ENCODE measurements around the gene PVRIG.
"Not testable (repeated sequence)": the region's sequence is repeated elsewhere in the genome, so short reads cannot be mapped to it uniquely, and the experiment has no call there.

The PVRIG gene

DNA sequence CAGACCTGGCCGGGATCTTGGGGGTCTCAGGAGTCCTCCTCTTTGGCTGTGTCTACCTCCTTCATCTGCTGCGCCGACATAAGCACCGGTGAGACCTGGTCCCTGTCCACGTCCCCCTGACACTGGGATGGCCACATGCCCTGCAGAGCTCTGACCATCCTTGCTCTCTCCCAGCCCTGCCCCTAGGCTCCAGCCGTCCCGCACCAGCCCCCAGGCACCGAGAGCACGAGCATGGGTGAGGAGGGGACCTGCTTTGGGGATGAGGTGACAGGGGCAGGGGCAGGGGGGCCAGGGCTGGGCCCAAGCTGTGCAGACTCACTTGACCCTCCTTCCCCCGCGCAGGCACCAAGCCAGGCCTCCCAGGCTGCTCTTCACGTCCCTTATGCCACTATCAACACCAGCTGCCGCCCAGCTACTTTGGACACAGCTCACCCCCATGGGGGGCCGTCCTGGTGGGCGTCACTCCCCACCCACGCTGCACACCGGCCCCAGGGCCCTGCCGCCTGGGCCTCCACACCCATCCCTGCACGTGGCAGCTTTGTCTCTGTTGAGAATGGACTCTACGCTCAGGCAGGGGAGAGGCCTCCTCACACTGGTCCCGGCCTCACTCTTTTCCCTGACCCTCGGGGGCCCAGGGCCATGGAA, 959 bp downstream of the PVRIG start:
- H3K9me3 ChIP-seq (replicated peaks; ENCODE audit: low read length), result no peaks in the 10 kb centered on the region
- no peaks in the 10 kb centered on the region for H3K4me1 ChIP-seq (ENCODE audit: control insufficient read depth, insufficient read depth, low read length)
- H3K4me3 ChIP-seq (ENCODE audit: low read length), result no peak overlapping the region
- H3K9ac ChIP-seq (ENCODE audit: low read depth, low read length), result no peak overlapping the region
- H3K27me3 ChIP-seq (ENCODE audit: control insufficient read depth, insufficient read depth, low read length), result no peaks in the 10 kb centered on the region
- H3K4me2 ChIP-seq (ENCODE audit: low read length), result no peak overlapping the region
- no peaks in the 10 kb centered on the region for H3K36me3 ChIP-seq (ENCODE audit: insufficient read depth, low read length)

GRCh38 chr7:100221231-100221718, 1.5 kb downstream of the PVRIG start:
- Histone ChIP-seq H3K9me3 (replicated peaks; ENCODE audit: low read length) (no peaks in the 10 kb centered on the region), H3K9ac (ENCODE audit: low read depth, low read length) (no peak overlapping the region), H3K4me3 (ENCODE audit: low read length) (no peak overlapping the region), H3K4me2 (ENCODE audit: low read length) (no peak overlapping the region), H3K27me3 (ENCODE audit: control insufficient read depth, insufficient read depth, low read length) (no peaks in the 10 kb centered on the region), H3K4me1 (ENCODE audit: control insufficient read depth, insufficient read depth, low read length) (no peaks in the 10 kb centered on the region), H3K36me3 (ENCODE audit: insufficient read depth, low read length) (no peaks in the 10 kb centered on the region)

GRCh38 chr7:100221767-100222444, 2.2 kb downstream of the PVRIG start:
- Histone ChIP-seq H3K36me3 (ENCODE audit: insufficient read depth, low read length) (no peaks in the 10 kb centered on the region), H3K4me1 (ENCODE audit: control insufficient read depth, insufficient read depth, low read length) (no peaks in the 10 kb centered on the region), H3K9ac (ENCODE audit: low read depth, low read length) (no peak overlapping the region), H3K9me3 (replicated peaks; ENCODE audit: low read length) (no peaks in the 10 kb centered on the region), H3K27me3 (ENCODE audit: control insufficient read depth, insufficient read depth, low read length) (no peaks in the 10 kb centered on the region), H3K4me3 (ENCODE audit: low read length) (no peak overlapping the region), H3K4me2 (ENCODE audit: low read length) (no peak overlapping the region)

- H3K4me1 ChIP-seq (ENCODE audit: control insufficient read depth, insufficient read depth, low read length), result no peaks in the 10 kb centered on the region
- no peak overlapping the region for H3K4me3 ChIP-seq (ENCODE audit: low read length)
- no peaks in the 10 kb centered on the region for H3K36me3 ChIP-seq (ENCODE audit: insufficient read depth, low read length)
- no peak overlapping the region for H3K9ac ChIP-seq (ENCODE audit: low read depth, low read length)
- H3K9me3 ChIP-seq (replicated peaks; ENCODE audit: low read length), result no peaks in the 10 kb centered on the region
- no peaks in the 10 kb centered on the region for H3K27me3 ChIP-seq (ENCODE audit: control insufficient read depth, insufficient read depth, low read length)
- H3K4me2 ChIP-seq (ENCODE audit: low read length), result no peak overlapping the region
These were observed 2.8 kb downstream of the PVRIG start for GRCh38 chr7:100222445-100223132.

GRCh38 chr7:100223376-100223927, 3.7 kb downstream of the PVRIG start:
- H3K4me2 ChIP-seq (ENCODE audit: low read length); H3K4me3 ChIP-seq (ENCODE audit: low read length); H3K27me3 ChIP-seq (ENCODE audit: control insufficient read depth, insufficient read depth, low read length); H3K9ac ChIP-seq (ENCODE audit: low read depth, low read length); H3K4me1 ChIP-seq (ENCODE audit: control insufficient read depth, insufficient read depth, low read length); H3K9me3 ChIP-seq (replicated peaks; ENCODE audit: low read length); H3K36me3 ChIP-seq (ENCODE audit: insufficient read depth, low read length): not testable (repeated sequence)

GRCh38 chr7:100224891-100225290, 5.1 kb downstream of the PVRIG start:
- not testable (repeated sequence) for H3K27me3 ChIP-seq (ENCODE audit: control insufficient read depth, insufficient read depth, low read length); H3K4me3 ChIP-seq (ENCODE audit: low read length); H3K36me3 ChIP-seq (ENCODE audit: insufficient read depth, low read length); H3K4me2 ChIP-seq (ENCODE audit: low read length); H3K9ac ChIP-seq (ENCODE audit: low read depth, low read length); H3K9me3 ChIP-seq (replicated peaks; ENCODE audit: low read length); H3K4me1 ChIP-seq (ENCODE audit: control insufficient read depth, insufficient read depth, low read length)

DNA sequence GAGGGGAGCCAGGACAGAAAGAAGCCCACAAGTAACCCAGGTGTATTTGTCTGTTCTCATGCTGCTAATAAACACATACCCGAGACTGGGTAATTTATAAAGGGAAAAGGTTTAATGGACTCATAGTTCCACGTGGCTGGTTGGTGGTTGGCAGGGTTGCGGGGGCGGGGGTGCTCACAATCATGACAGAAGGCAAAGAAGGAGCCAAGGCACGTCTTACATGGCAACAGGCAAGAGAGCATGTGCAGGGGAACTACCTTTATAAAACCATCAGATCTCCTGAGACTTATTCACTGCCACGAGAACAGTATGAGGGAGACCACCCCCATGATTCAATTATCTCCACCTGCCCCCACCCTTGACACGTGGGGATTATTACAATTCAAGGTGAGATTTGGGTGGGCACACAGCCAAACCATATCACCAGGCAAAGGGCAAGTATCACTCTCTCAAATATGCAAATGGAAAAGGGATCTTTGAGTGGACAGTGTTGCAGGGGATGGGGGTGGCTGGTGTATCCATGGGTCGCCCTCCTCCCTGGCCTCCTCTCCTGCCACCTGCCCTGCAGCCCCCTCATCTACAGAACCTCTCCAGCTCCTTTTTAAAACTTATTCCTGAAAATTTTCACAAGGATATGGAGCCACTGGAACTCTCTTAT, 15.0 kb downstream of the PVRIG start:
- H3K4me2 ChIP-seq (ENCODE audit: low read length); H3K9me3 ChIP-seq (replicated peaks; ENCODE audit: low read length); H3K27me3 ChIP-seq (ENCODE audit: control insufficient read depth, insufficient read depth, low read length); H3K36me3 ChIP-seq (ENCODE audit: insufficient read depth, low read length); H3K4me3 ChIP-seq (ENCODE audit: low read length); H3K9ac ChIP-seq (ENCODE audit: low read depth, low read length); H3K4me1 ChIP-seq (ENCODE audit: control insufficient read depth, insufficient read depth, low read length): not testable (repeated sequence)

DNA sequence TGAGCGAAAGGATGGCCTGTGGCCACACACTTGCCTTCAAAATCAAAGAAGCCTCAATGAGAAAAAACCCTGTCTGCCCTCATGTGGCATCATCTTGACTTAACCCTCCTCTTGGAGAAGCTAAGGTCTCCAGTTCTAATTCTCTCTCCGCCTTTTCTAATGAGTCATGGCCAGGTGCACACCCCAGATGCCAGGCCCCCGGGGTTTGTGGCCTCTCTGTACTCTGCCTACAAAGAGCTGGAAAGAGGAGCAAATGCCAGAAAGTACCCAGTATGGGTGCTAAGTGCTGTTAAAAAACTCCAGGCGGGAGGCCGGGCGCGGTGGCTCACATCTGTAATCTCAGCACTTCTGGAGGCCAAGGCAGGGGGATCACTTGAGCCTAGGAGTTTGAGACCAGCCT, 20.2 kb downstream of the PVRIG start:
- not testable (repeated sequence) for H3K4me1 ChIP-seq (ENCODE audit: control insufficient read depth, insufficient read depth, low read length); H3K36me3 ChIP-seq (ENCODE audit: insufficient read depth, low read length); H3K9me3 ChIP-seq (replicated peaks; ENCODE audit: low read length); H3K4me2 ChIP-seq (ENCODE audit: low read length); H3K4me3 ChIP-seq (ENCODE audit: low read length); H3K9ac ChIP-seq (ENCODE audit: low read depth, low read length); H3K27me3 ChIP-seq (ENCODE audit: control insufficient read depth, insufficient read depth, low read length)

DNA sequence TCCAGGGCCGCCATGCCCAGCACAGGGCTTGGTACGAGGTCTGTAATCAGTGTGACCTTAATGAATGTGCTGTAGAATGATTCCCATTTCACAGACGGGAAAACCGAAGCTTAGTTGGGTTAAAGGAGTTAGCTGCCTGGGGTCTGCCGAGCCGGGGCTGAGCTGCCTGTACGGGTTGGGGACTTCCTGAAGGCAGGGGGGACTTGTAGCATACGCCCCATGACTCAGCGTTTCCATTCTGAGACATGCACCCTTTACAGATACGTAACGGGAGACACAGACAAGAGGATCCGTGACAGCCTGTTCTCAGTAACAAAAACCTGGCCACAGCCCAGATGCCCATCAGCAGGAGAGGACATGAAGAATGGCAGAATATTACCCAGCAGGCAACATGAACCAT, 23.6 kb downstream of the PVRIG start:
- not testable (repeated sequence) for H3K4me2 ChIP-seq (ENCODE audit: low read length); H3K27me3 ChIP-seq (ENCODE audit: control insufficient read depth, insufficient read depth, low read length); H3K4me3 ChIP-seq (ENCODE audit: low read length); H3K4me1 ChIP-seq (ENCODE audit: control insufficient read depth, insufficient read depth, low read length); H3K9me3 ChIP-seq (replicated peaks; ENCODE audit: low read length); H3K36me3 ChIP-seq (ENCODE audit: insufficient read depth, low read length); H3K9ac ChIP-seq (ENCODE audit: low read depth, low read length)

GRCh38 chr7:100244988-100245605, 25.3 kb downstream of the PVRIG start:
- not testable (repeated sequence) for H3K4me1 ChIP-seq (ENCODE audit: control insufficient read depth, insufficient read depth, low read length); H3K9ac ChIP-seq (ENCODE audit: low read depth, low read length); H3K9me3 ChIP-seq (replicated peaks; ENCODE audit: low read length); H3K4me3 ChIP-seq (ENCODE audit: low read length); H3K36me3 ChIP-seq (ENCODE audit: insufficient read depth, low read length); H3K27me3 ChIP-seq (ENCODE audit: control insufficient read depth, insufficient read depth, low read length); H3K4me2 ChIP-seq (ENCODE audit: low read length)
